GM18858 (cell line): Measurements from ENCODE around the gene AKAP8.
"Not testable (repeated sequence)": the region's sequence is repeated elsewhere in the genome, so short reads cannot be mapped to it uniquely, and the experiment has no call there.

Experiments used
- ATAC-seq: cut with Tn5 transposase; IDR thresholded peaks from one replicate; pipeline ENCODE4 v1.9.1; 2021; ENCODE audit not compliant: unreplicated experiment

AKAP8 gene

DNA sequence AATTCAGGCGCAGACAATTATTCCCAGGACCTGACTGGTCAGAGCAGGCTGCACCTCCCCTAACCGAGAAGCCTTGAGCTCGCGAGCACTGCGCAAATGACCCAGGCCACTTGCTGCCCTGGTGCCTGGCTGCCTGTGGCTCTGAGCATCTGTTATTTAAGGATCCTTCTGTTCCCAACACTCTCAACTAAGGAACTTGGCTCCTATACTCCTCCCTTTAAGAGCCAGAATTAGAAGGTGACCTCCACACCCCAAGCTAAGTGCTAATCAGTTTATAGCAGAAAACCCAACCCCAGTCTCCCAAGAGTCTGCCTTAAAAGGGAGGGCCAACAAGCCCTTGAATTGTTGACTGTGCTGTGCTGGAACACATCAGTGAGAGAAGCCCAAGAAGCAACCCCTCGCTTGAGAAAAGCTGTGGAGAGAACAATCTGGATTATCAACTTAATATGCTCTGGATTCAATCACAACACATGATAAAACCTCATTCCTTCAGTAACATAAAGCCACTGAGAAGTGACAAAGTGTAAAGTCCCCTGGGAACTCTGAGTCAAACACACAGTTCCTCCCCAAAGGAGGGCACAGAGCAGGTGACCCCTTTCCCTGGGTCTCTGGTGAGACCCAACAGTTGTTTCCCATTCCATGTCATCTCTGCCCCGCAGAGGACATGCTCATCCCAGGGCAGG is 24.7 kb upstream of the AKAP8 start:
- no peak for ATAC-seq

DNA sequence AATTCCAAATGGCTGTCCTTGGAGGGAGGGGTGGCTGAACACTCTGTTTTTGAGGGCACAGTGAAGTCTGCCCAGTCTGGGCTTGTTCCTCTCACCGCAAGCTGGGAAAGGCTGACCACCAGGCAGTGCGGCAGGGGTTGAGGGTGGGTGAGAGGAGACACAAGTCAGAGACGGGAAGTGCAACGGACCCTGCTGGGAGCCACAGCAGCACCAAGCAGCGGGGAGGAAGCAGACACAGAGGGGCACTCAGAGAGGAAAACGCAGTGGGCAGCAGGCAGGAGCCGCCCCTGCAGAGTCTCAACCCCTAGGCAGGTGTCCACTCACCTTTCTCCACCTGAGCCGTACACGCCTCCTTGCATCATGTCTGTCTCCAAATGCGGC is 23.6 kb upstream of the AKAP8 start:
- ATAC-seq, result no peak

DNA sequence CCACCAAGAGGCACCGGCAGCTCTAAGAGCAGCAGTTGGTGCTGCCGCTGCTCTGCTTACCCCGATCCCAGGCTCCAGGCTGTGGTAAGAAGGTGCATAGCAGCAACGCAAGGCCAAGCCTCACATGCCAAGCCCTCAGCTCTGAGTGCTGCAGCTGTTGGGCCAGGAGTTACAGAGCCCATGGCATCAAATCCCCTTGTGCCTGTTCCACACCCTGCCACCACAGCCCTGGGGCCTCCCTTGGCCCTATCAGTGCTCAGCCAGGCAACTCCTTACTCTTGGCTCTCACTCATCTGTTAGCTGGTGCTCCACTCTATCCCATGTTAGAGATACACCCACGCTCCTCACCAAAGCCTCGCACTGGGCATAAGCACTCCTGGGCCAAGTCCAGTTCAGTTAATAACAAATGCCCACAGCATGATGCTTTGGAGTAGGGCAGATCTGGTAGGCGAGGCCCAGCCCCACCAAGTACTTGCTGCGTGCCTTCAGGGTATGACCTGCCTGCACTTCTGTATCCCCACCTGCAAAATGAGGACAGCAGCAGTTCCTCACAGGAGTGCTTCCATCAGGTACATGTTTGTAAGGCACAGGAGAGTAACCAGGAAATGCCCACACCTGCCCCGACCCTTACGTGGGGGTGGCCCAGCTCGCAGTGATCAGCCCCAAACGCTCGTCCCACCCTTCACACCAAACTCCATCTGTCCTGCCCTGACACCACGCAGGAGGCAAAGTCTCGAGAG is 23.0 kb upstream of the AKAP8 start:
- no peak for ATAC-seq

DNA sequence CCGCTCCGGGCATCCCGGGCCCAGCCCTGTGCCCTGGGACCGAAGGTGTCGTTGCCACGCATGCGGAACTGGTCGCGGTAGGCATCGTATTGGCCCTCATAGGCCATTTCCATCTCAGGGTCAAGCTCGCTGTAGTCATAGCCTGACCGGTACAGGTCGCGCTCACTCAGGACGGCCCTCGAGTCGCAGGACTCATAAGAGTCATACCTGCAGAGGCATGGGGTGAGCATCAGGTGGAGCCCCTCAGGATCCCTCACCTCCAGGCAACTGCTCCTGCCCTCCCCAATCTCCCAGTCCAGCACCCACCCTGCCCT is 21.8 kb upstream of the AKAP8 start:
- ATAC-seq, result no peak

DNA sequence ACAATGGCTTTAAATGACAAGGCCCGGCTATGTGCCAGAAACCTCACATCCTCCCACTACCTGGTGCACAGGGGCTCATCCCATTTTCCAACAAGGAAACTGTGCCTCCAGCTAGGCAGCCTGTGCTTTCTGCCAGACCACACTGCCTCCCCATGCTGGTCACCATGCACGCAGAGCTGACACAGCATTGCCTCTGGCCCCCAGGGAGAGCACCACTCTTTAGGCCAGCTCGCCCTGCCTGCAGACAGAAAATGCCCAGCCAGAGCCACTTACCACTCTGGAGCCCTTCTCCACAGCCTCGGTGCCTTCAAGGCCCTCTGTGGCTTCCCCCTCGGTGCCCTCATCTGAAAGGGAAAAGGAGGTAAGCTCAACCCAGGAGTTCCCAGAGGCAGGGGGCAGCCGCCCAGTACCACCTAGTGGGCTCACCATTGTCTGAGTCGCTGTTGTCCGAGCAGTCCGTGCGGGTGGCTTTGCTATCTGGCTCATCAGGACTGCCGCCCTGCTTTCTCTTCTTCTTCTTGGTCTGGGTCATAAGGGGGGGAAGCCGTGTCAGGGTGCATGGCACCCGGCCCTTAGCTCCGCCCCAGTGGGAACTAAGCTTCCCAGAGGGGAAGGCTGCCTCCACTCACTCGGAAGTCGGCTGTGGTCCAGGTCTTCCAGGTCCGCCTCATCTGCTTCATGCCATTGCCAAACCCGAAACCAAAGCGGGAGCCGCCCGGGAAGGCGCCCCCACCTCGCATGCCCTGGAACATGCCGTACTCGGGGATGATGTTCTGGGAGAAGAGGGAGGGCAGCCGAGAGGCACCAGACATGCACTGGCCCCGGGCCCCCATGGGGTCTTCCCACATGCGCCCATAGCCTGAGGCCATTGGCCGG is 21.2 kb upstream of the AKAP8 start:
- ATAC-seq, result no peak

DNA sequence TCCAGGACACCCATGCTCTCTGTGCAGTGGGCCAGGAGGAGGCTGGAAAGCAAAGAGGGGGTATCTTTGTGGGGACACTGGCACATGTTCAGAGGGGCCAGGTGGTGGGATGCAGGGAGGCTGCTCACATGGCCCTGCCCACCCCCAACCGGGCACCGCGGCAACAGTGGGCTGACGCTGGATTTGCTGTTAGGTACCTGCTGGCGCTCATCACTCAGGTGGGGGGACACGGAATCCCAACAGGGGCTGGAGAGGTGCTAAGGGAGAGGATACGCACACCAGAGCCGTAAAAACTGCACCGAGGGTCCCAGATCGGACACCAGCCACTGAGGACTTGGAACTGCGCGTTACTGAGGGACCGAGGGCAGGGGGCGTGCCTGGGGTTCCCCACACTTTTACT is 20.0 kb upstream of the AKAP8 start:
- no peak for ATAC-seq

DNA sequence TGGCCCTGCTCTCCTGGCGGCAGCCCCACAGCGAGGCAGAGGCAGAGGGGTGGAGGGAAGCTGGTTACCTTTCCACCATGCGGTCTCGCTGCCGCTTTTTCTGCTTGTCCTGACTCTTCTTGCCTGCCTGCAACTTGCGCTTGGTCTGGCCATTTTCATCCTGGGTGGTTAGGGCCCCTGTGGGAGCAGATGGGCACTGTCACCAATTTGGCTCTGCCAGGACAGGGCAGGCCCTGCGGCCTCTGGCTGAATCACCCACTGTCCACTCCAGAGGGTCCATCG is 19.6 kb upstream of the AKAP8 start:
- no peak for ATAC-seq

DNA sequence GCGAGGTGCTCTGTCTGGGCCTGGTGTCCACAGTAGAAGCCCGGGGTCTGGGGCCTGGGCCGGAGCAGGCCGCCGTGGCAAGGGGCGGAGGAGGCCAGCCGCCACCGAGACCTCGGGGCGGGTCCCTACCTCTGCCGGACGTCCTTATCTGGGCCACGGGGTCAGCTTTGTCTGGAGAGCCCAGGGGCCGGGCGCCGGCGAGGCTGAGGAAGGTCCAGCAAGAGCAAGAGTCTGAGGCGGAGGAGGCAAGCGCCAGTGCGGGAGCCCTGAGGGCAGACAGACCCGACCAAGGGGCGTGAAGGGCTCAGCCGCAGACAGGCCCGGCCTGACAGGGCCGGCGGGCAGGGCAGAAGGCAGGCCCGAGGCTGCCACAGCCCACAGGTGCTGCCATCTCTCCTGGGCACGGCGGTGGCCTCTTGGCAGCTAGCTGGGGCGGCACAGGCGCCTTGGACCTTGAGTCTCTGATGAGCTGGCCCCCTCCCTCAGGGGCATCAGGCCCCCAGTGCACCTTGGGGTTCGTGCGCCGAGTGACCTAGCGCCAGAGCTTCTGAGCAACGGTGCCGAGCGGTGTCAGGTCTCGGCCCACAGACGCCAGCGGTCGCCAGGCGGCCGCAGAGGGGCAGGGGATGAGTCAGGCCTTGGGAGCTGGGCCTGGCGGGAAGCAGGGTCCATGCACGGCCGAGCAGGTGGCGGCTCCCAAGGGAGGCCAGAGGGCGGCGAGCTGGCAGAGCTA is 19.1 kb upstream of the AKAP8 start:
- ATAC-seq, result no peak

DNA sequence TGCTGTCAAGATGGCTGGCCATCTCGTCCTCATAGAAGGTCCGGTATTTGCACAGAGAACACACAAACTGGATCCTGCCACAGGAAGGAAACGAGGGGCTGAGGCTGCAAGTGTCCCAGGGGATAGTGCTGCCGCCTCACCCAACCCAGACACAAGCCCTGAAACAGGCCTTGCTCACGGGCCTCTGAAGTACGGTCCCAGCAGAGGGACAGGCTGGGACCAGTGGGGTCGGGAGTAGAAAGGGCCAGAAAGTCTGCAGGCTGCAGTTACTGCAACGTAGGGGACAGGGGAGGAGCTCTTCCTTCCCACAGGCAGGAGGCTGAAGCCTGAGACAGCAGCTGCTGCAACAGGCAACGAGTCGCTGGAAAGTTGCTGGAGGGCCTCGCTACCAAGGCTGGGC is 18.2 kb upstream of the AKAP8 start:
- no peak for ATAC-seq

DNA sequence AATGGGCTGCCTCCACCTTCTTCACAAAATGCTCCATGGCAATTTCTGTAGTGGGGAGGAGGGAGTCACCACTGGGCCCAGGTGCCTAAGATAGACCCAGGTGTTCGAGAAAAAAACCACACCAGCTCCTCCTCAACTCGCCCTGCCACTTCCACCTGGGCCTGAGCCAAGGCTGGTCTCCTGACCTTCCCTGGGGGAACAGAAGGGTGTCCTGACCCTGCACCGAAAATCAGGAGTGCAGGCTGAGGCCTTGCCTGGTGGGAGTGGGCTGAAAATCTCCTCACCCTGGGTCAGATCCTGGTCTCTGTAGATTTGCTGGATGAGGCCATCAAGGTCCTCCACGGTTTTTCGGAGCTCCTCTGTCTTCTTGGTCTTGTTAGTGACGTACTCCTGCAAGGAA is 17.6 kb upstream of the AKAP8 start:
- ATAC-seq, result no peak

DNA sequence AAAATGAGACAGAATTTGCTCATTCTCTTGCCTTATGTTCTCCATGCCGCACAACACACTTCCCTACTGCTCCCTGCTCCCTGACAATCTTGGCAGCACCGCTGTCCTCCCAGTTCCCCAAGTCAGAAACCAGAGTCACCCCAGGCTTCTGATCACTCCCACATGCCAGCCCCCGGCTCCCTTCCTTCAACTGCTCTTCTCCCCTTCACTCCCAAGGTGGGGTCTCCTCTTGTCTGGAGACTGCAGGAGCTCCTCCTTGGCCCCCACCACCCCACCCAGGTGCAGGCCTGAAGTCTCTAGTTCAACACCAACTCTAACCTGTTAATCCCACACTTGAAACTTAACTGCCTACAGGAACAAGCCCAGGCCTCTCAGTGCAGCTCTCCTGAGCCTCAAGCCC is 16.8 kb upstream of the AKAP8 start:
- no peak for ATAC-seq

DNA sequence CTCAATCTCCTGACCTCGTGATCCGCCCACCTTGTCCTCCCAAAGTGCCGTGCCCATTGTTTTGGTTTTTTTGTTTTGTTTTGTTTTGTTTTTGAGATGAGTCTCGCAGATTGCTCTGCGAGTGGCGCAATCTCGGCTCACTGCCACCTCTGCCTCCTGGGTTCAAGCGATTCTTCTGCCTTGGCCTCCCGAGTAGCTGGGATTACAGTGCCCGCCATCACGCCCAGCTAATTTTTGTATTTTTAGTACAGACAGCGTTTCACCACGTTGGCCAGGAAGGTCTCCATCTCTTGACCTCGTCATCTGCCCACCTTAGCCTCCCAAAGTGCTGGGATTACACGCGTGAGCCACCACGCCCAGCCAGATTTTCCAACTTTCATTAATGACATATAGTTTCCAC is 15.7 kb upstream of the AKAP8 start:
- not testable (repeated sequence) for ATAC-seq

DNA sequence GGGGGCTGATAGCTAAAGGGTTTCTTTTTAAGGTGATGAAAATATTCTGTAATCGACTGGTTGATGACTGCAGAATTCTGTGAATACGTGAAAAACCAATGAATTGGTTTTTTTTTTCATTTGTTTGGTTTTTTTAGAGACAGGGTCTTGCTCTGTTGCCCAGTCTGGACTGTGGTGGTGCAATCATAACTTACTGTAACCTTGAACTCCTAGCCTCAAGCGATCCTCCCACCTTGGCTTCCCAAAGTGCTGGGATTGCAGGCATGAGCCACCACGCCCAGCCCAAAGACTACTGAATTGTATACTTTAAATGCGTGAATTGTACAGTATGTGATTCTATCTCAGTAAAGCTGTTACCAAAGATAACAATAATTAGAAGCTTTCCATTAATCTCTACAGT is 14.8 kb upstream of the AKAP8 start:
- no peak for ATAC-seq

DNA sequence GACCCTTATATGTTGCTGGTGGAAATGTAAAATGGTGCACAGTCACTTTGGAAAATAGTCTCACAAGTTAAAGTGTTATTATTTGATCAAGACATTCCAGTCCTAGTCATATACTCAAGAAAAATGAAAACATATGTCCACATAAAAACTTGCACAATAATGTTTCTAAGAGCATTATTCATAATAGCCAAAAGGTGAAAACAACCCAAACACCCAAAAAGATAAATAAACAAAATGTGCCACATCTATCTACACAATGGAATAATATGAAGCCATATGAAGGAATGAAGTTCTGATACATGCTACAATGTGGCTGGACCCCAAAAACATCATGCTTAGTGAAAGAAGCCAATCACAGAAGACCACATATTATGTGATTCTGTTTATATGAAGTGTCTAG is 14.4 kb upstream of the AKAP8 start:
- ATAC-seq, result no peak

DNA sequence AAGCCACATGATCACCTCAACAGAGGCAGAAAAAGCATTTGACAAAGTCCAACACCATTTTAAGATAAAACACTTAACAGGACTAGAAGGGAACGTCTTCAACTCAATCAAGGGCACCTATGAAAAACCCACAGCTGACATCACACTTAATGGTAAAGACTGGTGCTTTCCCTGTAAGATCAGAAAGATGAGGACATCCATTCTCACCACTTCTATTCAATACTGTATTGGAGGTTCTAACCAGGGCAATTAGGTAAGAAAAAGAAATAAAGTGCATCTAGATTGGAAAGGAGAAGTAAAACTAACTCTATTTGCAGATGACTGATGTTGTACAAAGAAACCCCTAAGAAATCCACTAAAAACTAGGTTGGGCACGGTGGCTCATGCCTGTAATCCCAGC is 11.2 kb upstream of the AKAP8 start:
- ATAC-seq, result no peak

DNA sequence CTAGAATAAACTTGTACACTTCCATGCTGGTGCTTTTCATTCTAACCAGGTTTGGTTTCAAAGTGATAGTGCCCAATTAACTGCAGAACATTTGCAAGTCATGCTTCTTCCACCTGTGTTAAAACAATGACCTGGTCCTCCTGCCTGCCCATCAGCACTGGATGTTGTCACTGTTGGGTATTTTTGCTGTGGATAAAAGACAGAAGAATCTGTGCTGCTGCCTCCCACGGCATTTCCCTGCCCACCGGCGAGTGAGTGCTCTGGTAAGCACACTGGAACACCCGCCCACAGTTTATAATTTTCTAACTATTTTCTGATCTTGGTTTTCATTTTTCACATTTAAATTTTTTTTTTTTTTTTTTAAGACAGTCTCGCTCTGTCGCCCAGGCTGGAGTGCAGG is 2.3 kb upstream of the AKAP8 start:
- no peak for ATAC-seq

DNA sequence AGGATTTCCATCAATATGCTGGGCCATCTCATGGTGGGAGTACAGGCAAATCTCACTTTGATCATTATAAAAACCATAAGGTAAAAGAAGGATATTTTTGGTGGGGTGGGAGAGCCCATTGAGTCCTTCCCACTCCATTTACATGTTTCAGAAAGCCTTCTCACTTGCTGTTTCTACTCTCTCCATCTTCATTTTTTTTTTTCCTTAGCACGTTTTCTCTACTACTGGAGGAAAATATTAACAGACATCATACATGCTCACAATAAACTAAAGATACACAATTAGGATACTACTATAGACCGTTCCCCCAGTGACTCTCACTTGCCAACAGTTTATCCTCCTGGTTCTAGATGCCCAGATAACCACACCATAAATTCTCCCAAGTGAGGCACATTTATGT is 1.8 kb upstream of the AKAP8 start:
- no peak for ATAC-seq

DNA sequence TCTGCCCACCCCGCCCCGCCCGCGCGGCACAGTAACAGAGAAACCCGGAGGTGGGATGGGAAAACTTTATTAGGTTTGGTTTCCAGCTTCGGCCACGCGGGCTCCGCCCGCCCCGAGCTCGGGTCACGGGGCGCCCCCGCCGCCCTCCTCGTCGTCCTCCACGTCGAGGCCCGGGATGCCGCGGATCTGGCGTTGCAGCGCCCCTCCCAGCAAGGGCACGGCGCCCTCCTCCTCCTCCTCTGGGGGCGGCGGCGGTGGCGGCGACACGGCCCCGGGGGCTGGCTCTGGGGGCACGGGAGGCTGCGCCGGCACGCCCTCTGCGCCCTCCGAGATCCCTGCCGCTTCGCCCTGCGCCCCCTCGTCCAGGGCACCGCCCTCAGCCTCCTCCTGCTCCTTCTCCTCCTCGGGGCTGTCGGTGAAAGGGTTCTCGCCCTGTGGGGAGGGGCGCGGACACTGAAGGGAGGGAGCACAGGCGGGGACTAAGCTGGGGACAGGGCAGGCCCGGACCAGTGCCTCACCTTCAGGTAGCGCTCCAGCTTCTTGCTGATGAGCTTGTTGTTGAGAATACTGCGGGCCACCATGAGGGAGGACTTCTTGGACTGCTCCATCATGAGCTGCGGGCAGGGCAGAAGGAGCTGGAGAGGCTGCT is 536 bp upstream of the AKAP8 start:
- peak; percentile 19 for ATAC-seq

DNA sequence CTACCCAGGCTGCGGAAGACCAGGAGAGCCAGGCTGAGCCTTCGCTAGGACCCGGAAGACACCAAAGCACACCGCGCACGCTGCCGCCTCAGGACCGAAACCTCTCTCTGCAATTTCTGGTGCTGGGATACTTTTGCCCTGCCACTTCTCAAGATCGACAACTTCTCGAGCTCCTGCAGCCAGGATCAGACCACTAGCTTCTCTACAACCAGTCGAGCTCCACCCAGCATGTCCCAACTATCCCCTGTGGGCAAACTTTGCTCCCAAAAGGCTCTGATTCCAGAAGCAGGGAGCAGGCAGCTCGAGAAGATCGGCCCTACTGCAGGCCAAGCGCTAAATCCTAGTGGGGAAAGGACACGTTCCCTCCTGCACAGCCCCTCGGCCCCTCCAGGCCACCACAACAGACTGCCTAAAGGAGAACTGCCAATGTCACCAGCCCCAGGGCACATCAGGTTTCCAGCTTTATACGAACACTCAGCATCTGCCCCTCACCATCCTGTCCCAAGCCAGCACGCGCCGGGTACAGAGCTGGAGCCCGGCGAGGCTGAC is 979 bp downstream of the AKAP8 start:
- ATAC-seq, result no peak

DNA sequence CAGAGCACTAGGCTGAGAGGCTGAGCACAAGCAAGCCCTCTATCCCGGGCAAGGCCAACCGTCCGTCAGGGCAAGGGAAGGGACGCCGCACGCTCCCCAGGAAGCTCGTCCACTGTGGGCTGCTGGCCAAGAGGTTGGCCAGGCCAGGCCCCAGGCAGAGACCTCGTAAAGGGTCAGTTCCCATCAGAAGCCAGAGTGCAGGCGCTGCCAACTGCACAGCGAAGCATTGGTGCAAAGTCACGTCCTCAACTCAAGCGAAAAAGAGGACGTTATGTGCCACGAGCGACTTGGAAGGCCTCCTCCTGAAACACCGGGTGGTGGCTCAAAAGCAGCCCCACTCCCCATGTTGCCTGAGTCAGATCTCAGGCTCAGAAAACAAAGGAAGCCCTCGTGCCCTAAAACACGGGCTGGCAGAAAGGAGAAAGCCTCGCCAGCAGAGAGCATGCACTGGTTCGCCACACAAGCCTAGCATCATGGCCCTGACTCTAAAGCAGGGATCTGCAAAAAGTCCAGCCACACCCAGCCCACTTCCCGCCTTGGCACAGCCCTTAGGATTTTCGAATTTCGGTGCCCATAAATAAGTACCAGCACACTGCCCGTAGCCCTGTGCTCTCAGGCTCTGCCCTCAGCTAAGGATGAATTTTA is 4.7 kb downstream of the AKAP8 start:
- ATAC-seq, result no peak
